MCF 10A (cell line): ENCODE results near the gene CCNT1. TPM values are rescaled to one million over a fixed set of nuclear protein-coding genes. Genes with fewer than 3 reads are reported as not detected.
"Not testable (repeated sequence)": the region's sequence is repeated elsewhere in the genome, so short reads cannot be mapped to it uniquely, and the experiment has no call there.

ENCODE experiments used
- BruUV-seq: library from RNA; stranded (reverse); fragments of 400-500 nt; replicated peaks from 2 replicates; lab custom pipeline; 2021; lab: Mats Ljungman, UMichigan
- CTCF ChIA-PET: fragments of 300-600 bp; sonication (Branson Sonifier 250); formaldehyde crosslinking; extraction: SDS; loops from one replicate; lab custom pipeline; 2021; ENCODE audit warnings: antibody characterized with exemption, inconsistent platforms; lab: Yijun Ruan, JAX
- POLR2A ChIA-PET: fragments of 300-600, 350-650 bp; sonication (Branson Sonifier 250); formaldehyde crosslinking; extraction: SDS; loops from one replicate; lab custom pipeline; 2020; ENCODE audit warnings: antibody characterized with exemption, inconsistent platforms; lab: Yijun Ruan, JAX
- DNase-seq: peaks from one replicate; pipeline ENCODE4 v3.0.0-alpha.2; 2018; ENCODE audit not compliant: unreplicated experiment
- H3K27ac Mint-ChIP-seq: one replicate; pipeline ENCODE4 v1.8.0; 2022; ENCODE audit warnings: mild to moderate bottlenecking, low read depth, mixed read lengths; ENCODE audit not compliant: unreplicated experiment
- H3K27me3 Mint-ChIP-seq: one replicate; pipeline ENCODE4 v1.8.0; 2022; ENCODE audit warnings: mixed read lengths; ENCODE audit not compliant: insufficient read depth, unreplicated experiment
- H3K36me3 Mint-ChIP-seq: one replicate; pipeline ENCODE4 v1.8.0; 2022; ENCODE audit warnings: mild to moderate bottlenecking, moderate library complexity, mixed read lengths; ENCODE audit not compliant: insufficient read depth, unreplicated experiment
- H3K4me1 Mint-ChIP-seq: one replicate; pipeline ENCODE4 v1.8.0; 2022; ENCODE audit warnings: mixed read lengths; ENCODE audit not compliant: insufficient read depth, unreplicated experiment
- H3K4me3 Mint-ChIP-seq: one replicate; pipeline ENCODE4 v1.8.0; 2022; ENCODE audit warnings: mild to moderate bottlenecking, moderate library complexity, mixed read lengths; ENCODE audit not compliant: unreplicated experiment
- H3K9me3 Mint-ChIP-seq: one replicate; pipeline ENCODE4 v1.8.0; 2022; ENCODE audit warnings: mixed read lengths; ENCODE audit not compliant: unreplicated experiment
- intact Hi-C: fragments of 100-400 bp; cut with micrococcal nuclease; formaldehyde crosslinking; loops from 2 replicates; pipeline ENCODE4 v1.14.1; 2022
- total RNA-seq: library from RNA; stranded (reverse); gene quantifications from 2 replicates; pipeline ENCODE4 v1.2.3, GENCODE V29; 2022
- TF ChIP-seq, protein P1 (sequence below): fragments of 200-600 bp; IDR thresholded peaks from one replicate; pipeline ENCODE4 v1.8.0; 2022; ENCODE audit warnings: antibody characterized with exemption, mild to moderate bottlenecking; ENCODE audit not compliant: unreplicated experiment

CCNT1 gene
- total RNA-seq, 1 experiment from 2014 or later: 55.1 TPM

DNA sequence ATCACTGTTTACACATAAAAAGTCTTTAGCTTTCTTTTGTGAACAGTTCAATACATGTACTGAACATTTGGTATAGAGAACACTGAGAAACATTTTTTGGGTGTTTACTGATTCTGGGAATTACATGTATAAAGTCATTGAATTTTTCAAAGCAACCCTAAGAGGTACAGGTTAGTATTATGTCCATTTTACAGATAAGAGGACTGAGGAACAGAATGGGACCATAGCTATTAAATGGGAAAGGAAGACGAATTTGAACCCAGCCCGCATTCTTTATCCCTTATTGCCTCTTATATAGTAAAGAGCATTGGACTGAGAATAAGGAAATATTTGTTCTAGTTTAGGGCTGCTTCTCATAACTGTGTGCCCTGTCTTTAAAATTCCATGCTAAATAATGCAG lies 33.6 kb downstream of the CCNT1 start:
- peaks cover 16% of the 10 kb centered on the region for H3K4me1 Mint-ChIP-seq
- BruUV-seq: no TSS peak
- H3K9me3 Mint-ChIP-seq: no peaks in the 10 kb centered on the region
- peak overlapping the region; percentile 95 for H3K4me3 Mint-ChIP-seq
- ChIA-PET POLR2A (interaction anchor here (1.0 to 3.2 kb wide), 17 partner anchors 8 to 778 kb away, joined by 3 to 30 read pairs (median 4); partner anchors contain the start of genes ADCY6, ARF3, CCNT1 and PFKM), CTCF (interaction anchor here (0.5 to 2.5 kb wide), 5 partner anchors 70 to 1040 kb away, joined by 3 to 9 read pairs (median 4); no protein-coding TSS in a partner anchor)
- intact Hi-C loops: no loop called here
- TF ChIP-seq, protein P1, sequence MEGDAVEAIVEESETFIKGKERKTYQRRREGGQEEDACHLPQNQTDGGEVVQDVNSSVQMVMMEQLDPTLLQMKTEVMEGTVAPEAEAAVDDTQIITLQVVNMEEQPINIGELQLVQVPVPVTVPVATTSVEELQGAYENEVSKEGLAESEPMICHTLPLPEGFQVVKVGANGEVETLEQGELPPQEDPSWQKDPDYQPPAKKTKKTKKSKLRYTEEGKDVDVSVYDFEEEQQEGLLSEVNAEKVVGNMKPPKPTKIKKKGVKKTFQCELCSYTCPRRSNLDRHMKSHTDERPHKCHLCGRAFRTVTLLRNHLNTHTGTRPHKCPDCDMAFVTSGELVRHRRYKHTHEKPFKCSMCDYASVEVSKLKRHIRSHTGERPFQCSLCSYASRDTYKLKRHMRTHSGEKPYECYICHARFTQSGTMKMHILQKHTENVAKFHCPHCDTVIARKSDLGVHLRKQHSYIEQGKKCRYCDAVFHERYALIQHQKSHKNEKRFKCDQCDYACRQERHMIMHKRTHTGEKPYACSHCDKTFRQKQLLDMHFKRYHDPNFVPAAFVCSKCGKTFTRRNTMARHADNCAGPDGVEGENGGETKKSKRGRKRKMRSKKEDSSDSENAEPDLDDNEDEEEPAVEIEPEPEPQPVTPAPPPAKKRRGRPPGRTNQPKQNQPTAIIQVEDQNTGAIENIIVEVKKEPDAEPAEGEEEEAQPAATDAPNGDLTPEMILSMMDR: no peak
- H3K36me3 Mint-ChIP-seq: peaks cover 38% of the 10 kb centered on the region
- H3K27ac Mint-ChIP-seq: no peak overlapping the region
- DNase-seq: no peak
- H3K27me3 Mint-ChIP-seq: no peaks in the 10 kb centered on the region

DNA sequence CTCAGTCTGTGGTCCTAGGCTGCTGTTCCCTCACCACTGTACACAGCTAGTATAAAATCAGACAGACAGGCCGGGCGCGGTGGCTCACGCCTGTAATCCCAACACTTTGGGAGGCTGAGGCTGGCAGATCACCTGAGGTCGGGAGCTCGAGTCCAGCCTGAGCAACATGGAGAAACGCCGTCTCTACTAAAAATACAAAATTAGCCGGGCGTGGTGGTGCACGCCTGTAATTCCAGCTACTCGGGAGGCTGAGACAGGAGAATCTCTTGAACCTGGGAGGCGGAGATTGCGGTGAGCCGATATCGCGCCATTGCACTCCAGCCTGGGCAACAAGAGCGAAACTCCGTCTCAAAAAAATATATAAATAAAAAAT lies 34.0 kb downstream of the CCNT1 start:
- DNase-seq, BruUV-seq, H3K27me3 Mint-ChIP-seq, intact Hi-C loops, H3K9me3 Mint-ChIP-seq: not testable (repeated sequence)
- Mint-ChIP-seq H3K36me3 (peaks cover 42% of the 10 kb centered on the region), H3K27ac (peak overlapping the region; percentile 96), H3K4me3 (peak overlapping the region; percentile 95), H3K4me1 (peaks cover 20% of the 10 kb centered on the region)
- CTCF ChIA-PET: interaction anchor here (0.5 to 2.5 kb wide), 4 partner anchors 31 to 488 kb away, joined by 3 to 9 read pairs (median 5); no protein-coding TSS in a partner anchor
- POLR2A ChIA-PET: interaction anchor here (0.7 to 3.2 kb wide), 23 partner anchors 8 to 853 kb away, joined by 3 to 30 read pairs (median 4); partner anchors contain the start of genes ADCY6, ARF3, CCNT1 and PFKM

DNA sequence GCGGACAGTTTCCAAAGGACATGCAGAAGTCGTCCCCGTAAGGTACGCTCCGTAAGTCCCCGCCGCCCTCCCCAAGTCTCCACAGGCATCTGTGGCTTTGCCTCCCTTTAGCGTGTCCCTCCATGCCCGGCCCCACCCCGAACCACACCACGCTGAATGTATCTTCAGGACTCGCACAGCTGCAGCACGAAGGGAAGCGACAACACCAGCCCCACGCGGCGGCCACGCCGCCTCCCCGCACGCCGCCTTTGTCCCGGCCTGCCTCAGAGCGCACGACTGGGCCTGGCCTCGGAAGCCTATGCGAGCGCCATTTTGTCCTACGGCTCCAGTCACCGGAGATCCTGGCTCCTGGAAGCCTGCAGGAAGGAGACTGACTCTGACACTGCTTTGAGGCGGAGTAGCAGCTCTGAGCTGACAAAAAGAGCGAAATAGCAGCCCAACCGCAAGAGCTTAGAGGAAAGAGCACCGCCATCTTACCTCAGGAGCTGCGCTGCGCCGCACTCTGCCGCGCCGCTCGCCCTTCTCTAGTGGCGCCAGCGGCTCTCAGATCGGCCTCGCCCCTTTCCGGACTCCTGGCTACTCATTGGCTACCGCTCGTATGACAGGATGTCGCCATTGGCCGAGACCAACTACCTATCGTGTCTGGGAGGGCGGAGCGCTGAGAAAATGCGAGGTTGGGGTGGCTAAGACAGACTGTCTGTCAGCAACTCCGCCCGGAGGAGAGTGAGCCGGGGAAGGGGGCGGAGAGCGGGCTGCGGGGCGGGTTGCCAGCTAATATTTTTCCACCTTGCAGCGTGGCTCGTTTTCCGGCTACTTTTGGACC lies 34.6 kb downstream of the CCNT1 start, which contains the start of gene KANSL2:
Gene KANSL2 (minus strand): TSS at position 529 of the 823 bp plus-strand sequence. CDS start 606 bp downstream, outside the sequence.
- intact Hi-C loops: no loop called here
- no TSS peak for BruUV-seq
- peaks cover 25% of the 10 kb centered on the region for H3K4me1 Mint-ChIP-seq
- POLR2A ChIA-PET: interaction anchor here (0.7 to 3.2 kb wide), 24 partner anchors 9 to 853 kb away, joined by 3 to 30 read pairs (median 4); partner anchors contain the start of genes ADCY6, ARF3, CCNT1 and PFKM
- DNase-seq: peak; percentile 100
- no peaks in the 10 kb centered on the region for H3K9me3 Mint-ChIP-seq
- CTCF ChIA-PET: interaction anchor here (0.5 to 2.5 kb wide), 5 partner anchors 32 to 488 kb away, joined by 3 to 9 read pairs (median 4); partner anchors contain the start of gene DDX23
- peak within 1 kb of the TSS; percentile 96 for H3K27ac Mint-ChIP-seq
- H3K36me3 Mint-ChIP-seq: peaks cover 48% of the 10 kb centered on the region
- TF ChIP-seq, protein P1: no peak
- H3K4me3 Mint-ChIP-seq: peak within 1 kb of the TSS; percentile 95
- no peaks in the 10 kb centered on the region for H3K27me3 Mint-ChIP-seq

DNA sequence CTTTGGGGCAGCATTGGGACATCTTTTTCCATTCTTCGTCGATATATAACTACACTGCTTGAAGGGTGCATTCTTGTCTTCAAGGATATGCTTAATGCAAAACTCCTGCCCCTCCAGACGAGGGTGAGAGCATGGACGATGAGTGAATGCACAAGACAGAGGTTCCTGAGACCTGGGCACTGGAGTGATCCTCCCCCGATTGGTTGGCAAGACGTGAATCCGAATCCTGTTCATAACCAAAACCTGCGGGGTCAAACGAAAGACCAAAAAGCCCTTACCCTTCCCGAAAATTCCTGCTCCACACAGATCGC lies 35.2 kb downstream of the CCNT1 start:
- TF ChIP-seq, protein P1: no peak
- Mint-ChIP-seq H3K4me3 (peak overlapping the region; percentile 95), H3K4me1 (peaks cover 25% of the 10 kb centered on the region), H3K9me3 (no peaks in the 10 kb centered on the region), H3K27ac (peak overlapping the region; percentile 96), H3K36me3 (peaks cover 52% of the 10 kb centered on the region), H3K27me3 (no peaks in the 10 kb centered on the region)
- no peak for DNase-seq
- ChIA-PET CTCF (interaction anchor here (0.8 kb wide), 1 partner anchor 171 kb away, joined by 4 read pairs; the partner anchor contains the start of gene DDX23), POLR2A (interaction anchor here (0.9 to 3.2 kb wide), 11 partner anchors 9 to 576 kb away, joined by 3 to 30 read pairs (median 7); partner anchors contain the start of genes CCNT1, SENP1 and TUBA1B)
- intact Hi-C loops: no loop called here
- TSS peak; percentile 41 for BruUV-seq
